CD8-positive, alpha-beta memory T cell (primary cell): ENCODE data around the gene FAM83C. TPM values are rescaled to one million over a fixed set of nuclear protein-coding genes. Genes with fewer than 3 reads are reported as not detected.
"Not testable (repeated sequence)": the region's sequence is repeated elsewhere in the genome, so short reads cannot be mapped to it uniquely, and the experiment has no call there.

Experiments
- CTCF ChIA-PET: fragments of 350-600 bp; sonication (Branson Sonifier 250); formaldehyde crosslinking; loops from one replicate; lab custom pipeline; 2021; ENCODE audit warnings: antibody characterized with exemption; lab: Charles Lee
- POLR2A ChIA-PET: fragments of 350-600 bp; sonication (Branson Sonifier 250); formaldehyde crosslinking; loops from one replicate; lab custom pipeline; 2021; ENCODE audit warnings: antibody characterized with exemption; lab: Charles Lee
- DNase-seq, 5 donors: peaks; one replicate each; pipeline versions ENCODE4 v3.0.0 to v3.0.0-alpha.2; 2020 to 2022; ENCODE audit warnings: mixed read lengths in 1 of 5
- H3K27ac ChIP-seq: one replicate; pipeline ENCODE4 v1.7.0; 2013; ENCODE audit warnings: low read depth, mild to moderate bottlenecking, low read length, moderate library complexity
- H3K27me3 ChIP-seq: 2 replicates; pipeline ENCODE4 v1.7.0; 2013; ENCODE audit warnings: low read length, mild to moderate bottlenecking; ENCODE audit not compliant: insufficient read depth, poor library complexity, severe bottlenecking
- H3K36me3 ChIP-seq: 2 replicates; pipeline ENCODE4 v1.7.0; 2013; ENCODE audit warnings: mild to moderate bottlenecking, low read length, moderate library complexity; ENCODE audit not compliant: insufficient read depth
- H3K4me1 ChIP-seq: 2 replicates; pipeline ENCODE4 v1.7.0; 2013; ENCODE audit warnings: mild to moderate bottlenecking, low read length, moderate library complexity; ENCODE audit not compliant: insufficient read depth
- H3K4me3 ChIP-seq: 2 replicates; pipeline ENCODE4 v1.7.0; 2013; ENCODE audit warnings: mild to moderate bottlenecking, low read length
- H3K9me3 ChIP-seq: 2 replicates; pipeline ENCODE4 v1.7.0; 2013; ENCODE audit warnings: mild to moderate bottlenecking, low read length
- H3K27ac Mint-ChIP-seq, 8 donors: one replicate each; pipeline ENCODE4 v1.8.0; 2020 to 2021; ENCODE audit warnings: mixed read lengths in 8 of 8, mild to moderate bottlenecking in 6 of 8, inconsistent platforms in 3 of 8, moderate library complexity in 3 of 8
- H3K27me3 Mint-ChIP-seq, 2 donors: one replicate each; pipeline ENCODE4 v1.8.0; 2020 to 2021; ENCODE audit warnings: mixed read lengths in 2 of 2, mild to moderate bottlenecking in 1 of 2, moderate library complexity in 1 of 2
- H3K36me3 Mint-ChIP-seq, 3 donors: one replicate each; pipeline ENCODE4 v1.8.0; 2020 to 2021; ENCODE audit warnings: mixed read lengths in 3 of 3, inconsistent platforms in 1 of 3, mild to moderate bottlenecking in 1 of 3
- H3K4me1 Mint-ChIP-seq, 3 donors: one replicate each; pipeline ENCODE4 v1.8.0; 2020 to 2021; ENCODE audit warnings: mixed read lengths in 3 of 3, inconsistent platforms in 1 of 3, mild to moderate bottlenecking in 1 of 3
- H3K4me3 Mint-ChIP-seq, 7 donors: one replicate each; pipeline ENCODE4 v1.8.0; 2020 to 2021; ENCODE audit warnings: mixed read lengths in 7 of 7, mild to moderate bottlenecking in 6 of 7, moderate library complexity in 4 of 7, inconsistent platforms in 2 of 7
- H3K9me3 Mint-ChIP-seq, 5 donors: one replicate each; pipeline ENCODE4 v1.8.0; 2020 to 2022; ENCODE audit warnings: mixed read lengths in 5 of 5, mild to moderate bottlenecking in 3 of 5, moderate library complexity in 2 of 5, inconsistent platforms in 1 of 5
- polyA plus RNA-seq: library from polyadenylated mRNA; unstranded; fragments of 300-500 nt; fragmentation: Illumina TruSeq; gene quantifications from one replicate; pipeline ENCODE4 v1.2.3, GENCODE V29; 2021
- total RNA-seq, 2 experiments: library from RNA; stranded (reverse); gene quantifications; one replicate each; pipeline ENCODE4 v1.2.3, GENCODE V29; 2021

FAM83C gene
- total and polyA plus RNA-seq, 3 experiments from 2014 or later, result not detected

DNA sequence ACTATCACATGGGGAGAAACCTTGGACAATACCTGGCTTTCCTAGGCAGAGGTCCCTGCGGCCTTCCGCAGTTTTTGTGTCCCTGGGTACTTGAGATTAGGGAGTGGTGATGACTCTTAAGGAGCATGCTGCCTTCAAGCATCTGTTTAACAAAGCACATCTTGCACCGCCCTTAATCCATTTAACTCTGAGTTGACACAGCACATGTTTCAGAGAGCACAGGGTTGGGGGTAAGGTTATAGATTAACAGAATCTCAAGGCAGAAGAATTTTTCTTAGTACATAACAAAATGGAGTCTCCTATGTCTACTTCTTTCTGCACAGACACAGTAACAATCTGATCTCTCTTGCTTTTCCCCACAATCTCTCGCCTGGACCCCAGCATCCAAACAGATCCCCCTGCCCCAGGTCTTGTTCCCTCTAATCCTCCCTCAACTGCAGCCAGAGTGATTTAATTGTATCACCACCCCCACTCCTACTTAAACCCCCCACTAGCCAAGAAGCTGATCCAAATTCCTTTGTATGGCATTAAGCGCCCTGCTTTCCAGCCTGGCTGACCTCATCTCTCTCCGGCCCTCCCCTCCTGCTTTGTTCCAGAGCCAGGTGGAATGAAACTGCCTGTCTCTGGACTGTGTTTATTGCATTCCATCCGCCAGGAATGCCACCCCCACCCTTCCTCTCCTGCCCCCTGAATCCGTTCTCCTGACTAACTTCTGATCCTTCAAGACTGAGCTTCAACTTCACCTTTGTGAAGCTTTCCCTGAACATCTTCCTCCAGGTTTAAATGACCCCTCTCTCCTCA, 29.3 kb downstream of the FAM83C start:
- peak overlapping the region in 4 of 8 donors; percentile 17 to 64 (median 48) for H3K27ac Mint-ChIP-seq
- CTCF ChIA-PET, POLR2A ChIA-PET: not testable (repeated sequence)

DNA sequence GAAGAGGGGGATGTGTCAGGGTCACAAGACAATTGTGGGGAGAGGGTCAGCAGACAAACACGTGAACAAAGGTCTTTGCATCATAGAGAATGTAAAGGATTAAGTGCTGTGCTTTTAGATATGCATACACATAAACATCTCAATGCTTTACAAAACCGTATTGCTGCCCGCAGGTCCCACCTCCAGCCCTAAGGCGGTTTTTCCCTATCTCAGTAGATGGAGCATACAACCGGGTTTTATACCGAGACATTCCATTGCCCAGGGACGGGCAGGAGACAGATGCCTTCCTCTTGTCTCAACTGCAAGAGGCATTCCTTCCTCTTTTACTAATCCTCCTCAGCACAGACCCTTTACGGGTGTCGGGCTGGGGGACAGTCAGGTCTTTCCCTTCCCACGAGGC, 29.9 kb downstream of the FAM83C start:
- H3K27me3 Mint-ChIP-seq, DNase-seq, H3K4me1 ChIP-seq, POLR2A ChIA-PET, H3K27me3 ChIP-seq, H3K9me3 Mint-ChIP-seq, H3K9me3 ChIP-seq, CTCF ChIA-PET, H3K27ac ChIP-seq, H3K4me3 Mint-ChIP-seq, H3K4me3 ChIP-seq, H3K36me3 ChIP-seq, H3K27ac Mint-ChIP-seq: not testable (repeated sequence)
- Mint-ChIP-seq H3K36me3 (peaks cover 4 to 46% (median 11%) of the 10 kb centered on the region in 3 donors), H3K4me1 (peaks cover 6 to 13% (median 13%) of the 10 kb centered on the region in 3 donors)

More for the DNA sequence above, 29.3 kb downstream of the FAM83C start:
- not testable (repeated sequence) for H3K9me3 Mint-ChIP-seq, H3K4me3 Mint-ChIP-seq, H3K4me1 ChIP-seq, H3K27me3 ChIP-seq, H3K27ac ChIP-seq, H3K4me3 ChIP-seq, DNase-seq, H3K27me3 Mint-ChIP-seq, H3K36me3 ChIP-seq, H3K9me3 ChIP-seq
- peaks cover 9 to 51% (median 16%) of the 10 kb centered on the region in 3 donors for H3K36me3 Mint-ChIP-seq
- H3K4me1 Mint-ChIP-seq, result peaks cover 9 to 16% (median 12%) of the 10 kb centered on the region in 3 donors

DNA sequence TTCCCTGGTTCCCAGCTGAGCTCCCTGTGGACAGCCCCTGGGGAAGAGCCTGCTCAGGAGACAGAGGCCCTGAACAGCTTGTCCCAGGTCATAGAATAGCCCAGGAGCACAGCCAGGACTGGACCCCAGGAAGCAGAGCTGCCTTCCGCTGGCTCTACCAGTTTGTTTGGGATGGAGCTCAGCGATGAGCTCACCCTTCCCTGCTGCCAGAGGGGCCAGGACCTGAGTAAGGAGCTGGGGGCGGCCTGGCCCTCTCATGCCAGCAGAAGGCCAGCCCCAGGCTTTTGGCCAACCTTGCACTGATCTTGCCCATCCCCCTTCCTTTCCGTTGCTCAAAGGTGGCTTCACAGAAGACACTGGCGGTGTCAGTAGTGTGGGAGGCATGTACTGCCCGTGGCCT, 31.8 kb downstream of the FAM83C start:
- Mint-ChIP-seq H3K27ac (no peak overlapping the region), H3K4me3 (no peak overlapping the region), H3K27me3 (no peaks in the 10 kb centered on the region), H3K4me1 (peaks cover 5 to 17% (median 6%) of the 10 kb centered on the region in 3 donors), H3K36me3 (peaks cover 7 to 39% (median 11%) of the 10 kb centered on the region in 3 donors), H3K9me3 (no peaks in the 10 kb centered on the region)
- H3K36me3 ChIP-seq, result no peaks in the 10 kb centered on the region
- no peak for DNase-seq
- H3K9me3 ChIP-seq, result no peaks in the 10 kb centered on the region
- H3K4me3 ChIP-seq, result no peak overlapping the region
- ChIA-PET CTCF (no interaction called here), POLR2A (no interaction called here)
- no peaks in the 10 kb centered on the region for H3K4me1 ChIP-seq
- no peak overlapping the region for H3K27ac ChIP-seq
- H3K27me3 ChIP-seq, result no peaks in the 10 kb centered on the region

DNA sequence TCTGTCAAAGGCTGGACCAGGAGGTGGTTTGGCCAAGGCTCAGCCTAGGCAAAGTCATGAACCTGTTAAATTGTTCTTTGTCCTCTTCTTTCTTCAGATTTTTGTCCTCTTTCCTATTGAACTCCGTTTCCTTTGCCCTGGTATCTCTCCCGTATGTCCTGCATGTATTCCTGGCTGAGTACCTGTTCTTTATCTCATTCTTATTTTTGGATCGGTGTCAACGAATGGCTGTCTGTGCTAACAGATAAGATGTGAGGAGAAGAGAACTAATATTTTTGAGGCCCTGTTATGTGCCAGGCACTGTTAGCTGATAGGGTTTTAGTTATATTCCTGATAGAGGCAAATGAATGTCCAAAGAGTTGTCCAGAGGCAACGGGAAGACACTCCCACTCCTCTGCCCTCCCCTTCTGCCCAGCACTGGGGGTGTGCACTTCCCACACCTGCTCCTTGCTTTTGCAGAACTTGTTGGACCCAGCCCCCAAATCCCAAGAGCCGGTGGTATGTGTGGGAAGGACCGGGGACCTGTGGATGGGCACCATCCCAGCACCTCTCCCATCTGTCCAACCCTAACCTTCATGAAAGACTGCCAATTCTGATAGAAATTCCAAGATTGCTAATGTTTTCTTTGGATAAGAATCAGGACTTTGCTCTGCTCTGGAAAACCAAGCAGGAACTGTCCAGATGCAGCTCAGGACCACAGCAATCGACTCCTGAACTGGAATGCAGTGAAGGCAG, 34.9 kb downstream of the FAM83C start:
- POLR2A ChIA-PET, result interaction anchor here (0.5 kb wide), 1 partner anchor 95 kb away, joined by 3 read pairs; no protein-coding TSS in a partner anchor
- H3K27ac ChIP-seq, result no peak overlapping the region
- CTCF ChIA-PET, result interaction anchor here (1.0 kb wide), 1 partner anchor 12 kb away, joined by 3 read pairs; no protein-coding TSS in a partner anchor
- H3K36me3 ChIP-seq, result no peaks in the 10 kb centered on the region
- H3K36me3 Mint-ChIP-seq, result peaks cover 7 to 31% (median 8%) of the 10 kb centered on the region in 3 donors
- H3K27me3 Mint-ChIP-seq, result peaks cover 0 to 1% of the 10 kb centered on the region in 2 donors
- no peaks in the 10 kb centered on the region for H3K9me3 ChIP-seq
- H3K4me3 Mint-ChIP-seq, result peak overlapping the region in 1 of 7 donors; percentile 19
- H3K4me1 Mint-ChIP-seq, result peaks cover 10 to 21% (median 10%) of the 10 kb centered on the region in 3 donors
- no peak overlapping the region for H3K4me3 ChIP-seq
- H3K9me3 Mint-ChIP-seq, result no peaks in the 10 kb centered on the region
- DNase-seq, result no peak
- H3K27ac Mint-ChIP-seq, result peak overlapping the region in 3 of 8 donors; percentile 46 to 81 (median 66)
- peaks cover 3% of the 10 kb centered on the region for H3K4me1 ChIP-seq
- no peaks in the 10 kb centered on the region for H3K27me3 ChIP-seq

DNA sequence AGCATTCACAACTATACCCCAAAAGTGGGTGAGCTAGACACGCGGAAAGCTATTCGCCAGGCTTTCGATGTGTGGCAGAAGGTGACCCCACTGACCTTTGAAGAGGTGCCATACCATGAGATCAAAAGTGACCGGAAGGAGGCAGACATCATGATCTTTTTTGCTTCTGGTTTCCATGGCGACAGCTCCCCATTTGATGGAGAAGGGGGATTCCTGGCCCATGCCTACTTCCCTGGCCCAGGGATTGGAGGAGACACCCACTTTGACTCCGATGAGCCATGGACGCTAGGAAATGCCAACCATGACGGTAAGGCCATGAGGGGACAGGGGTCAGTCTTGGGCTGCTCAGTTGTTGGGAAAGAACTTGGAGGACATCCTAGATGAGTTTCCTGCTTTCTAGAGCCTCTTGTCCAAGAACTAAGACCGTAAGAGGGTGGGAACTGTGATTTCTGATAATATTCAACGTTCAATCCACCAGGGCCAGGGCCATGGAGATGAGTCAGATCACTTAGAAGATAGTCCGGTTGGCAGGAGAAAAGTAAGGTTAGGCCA, 37.7 kb downstream of the FAM83C start:
- H3K27ac Mint-ChIP-seq, result peak overlapping the region; percentile 48 to 98 (median 82)
- H3K4me3 ChIP-seq, result no peak overlapping the region
- no peaks in the 10 kb centered on the region for H3K27me3 ChIP-seq
- H3K27me3 Mint-ChIP-seq, result peaks cover 0 to 2% of the 10 kb centered on the region in 2 donors
- ChIA-PET POLR2A (no interaction called here), CTCF (interaction anchor here (1.1 kb wide), 1 partner anchor 46 kb away, joined by 3 read pairs; no protein-coding TSS in a partner anchor)
- peaks cover 30 to 41% (median 32%) of the 10 kb centered on the region in 3 donors for H3K4me1 Mint-ChIP-seq
- DNase-seq, result no peak
- H3K4me1 ChIP-seq, result peaks cover 23% of the 10 kb centered on the region
- H3K36me3 Mint-ChIP-seq, result peaks cover 7 to 25% (median 8%) of the 10 kb centered on the region in 3 donors
- H3K36me3 ChIP-seq, result no peaks in the 10 kb centered on the region
- no peak overlapping the region for H3K27ac ChIP-seq
- no peaks in the 10 kb centered on the region for H3K9me3 ChIP-seq
- H3K9me3 Mint-ChIP-seq, result no peaks in the 10 kb centered on the region
- H3K4me3 Mint-ChIP-seq, result no peak overlapping the region

DNA sequence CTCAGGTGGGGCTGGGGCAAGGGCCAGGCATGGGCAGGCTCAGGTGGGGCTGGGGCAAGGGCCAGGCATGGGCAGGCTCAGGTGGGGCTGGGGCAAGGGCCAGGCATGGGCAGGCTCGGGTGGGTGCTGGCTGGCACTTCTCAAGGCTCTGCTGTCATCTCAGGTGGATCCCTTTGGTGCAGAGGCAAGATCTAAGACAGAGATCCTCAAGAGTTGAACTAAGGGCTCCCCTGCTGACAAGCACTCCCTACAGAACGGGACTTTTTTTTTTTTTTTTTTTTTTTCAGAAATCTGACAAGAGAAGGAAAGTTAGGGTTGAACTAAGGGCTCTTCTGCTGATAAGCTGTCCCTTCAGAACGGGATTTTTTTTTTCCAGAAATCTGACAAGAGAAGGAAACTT, 39.2 kb downstream of the FAM83C start:
- peaks cover 7 to 15% (median 8%) of the 10 kb centered on the region in 3 donors for H3K36me3 Mint-ChIP-seq
- ChIA-PET POLR2A (interaction anchor here (0.7 to 1.7 kb wide), 2 partner anchors 30 to 31 kb away, joined by 4 to 8 read pairs; no protein-coding TSS in a partner anchor), CTCF (interaction anchor here (0.9 to 1.1 kb wide), 2 partner anchors 17 to 50 kb away, joined by 3 read pairs; no protein-coding TSS in a partner anchor)
- H3K27ac Mint-ChIP-seq, result peak overlapping the region; percentile 81 to 98 (median 94)
- no peaks in the 10 kb centered on the region for H3K36me3 ChIP-seq
- peak overlapping the region; percentile 80 for H3K27ac ChIP-seq
- peaks cover 30 to 33% (median 32%) of the 10 kb centered on the region in 3 donors for H3K4me1 Mint-ChIP-seq
- H3K9me3 Mint-ChIP-seq, result no peaks in the 10 kb centered on the region
- no peak for DNase-seq
- H3K4me3 ChIP-seq, result no peak overlapping the region
- peaks cover 0 to 2% of the 10 kb centered on the region in 2 donors for H3K27me3 Mint-ChIP-seq
- H3K4me3 Mint-ChIP-seq, result peak overlapping the region in 1 of 7 donors; percentile 32
- H3K9me3 ChIP-seq, result no peaks in the 10 kb centered on the region
- peaks cover 23% of the 10 kb centered on the region for H3K4me1 ChIP-seq
- H3K27me3 ChIP-seq, result no peaks in the 10 kb centered on the region

DNA sequence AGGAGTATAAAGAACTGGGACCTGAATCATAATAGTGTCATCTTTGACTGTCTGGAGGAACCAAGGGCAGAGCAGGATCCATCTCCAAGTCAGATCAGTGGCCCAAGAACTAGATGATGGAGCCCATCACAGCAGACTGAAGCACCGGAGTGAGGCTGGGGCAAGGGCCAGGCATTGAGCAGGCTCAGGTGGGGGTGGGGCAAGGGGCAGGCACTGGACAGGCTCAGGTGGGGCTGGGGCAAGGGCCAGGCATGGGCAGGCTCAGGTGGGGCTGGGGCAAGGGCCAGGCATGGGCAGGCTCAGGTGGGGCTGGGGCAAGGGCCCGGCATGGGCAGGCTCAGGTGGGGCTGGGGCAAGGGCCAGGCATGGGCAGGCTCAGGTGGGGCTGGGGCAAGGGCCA, 39.6 kb downstream of the FAM83C start:
- peak overlapping the region; percentile 96 to 100 (median 100) for H3K27ac Mint-ChIP-seq
- DNase-seq, H3K27me3 ChIP-seq, H3K9me3 Mint-ChIP-seq, H3K36me3 ChIP-seq, H3K27me3 Mint-ChIP-seq, H3K4me3 ChIP-seq, H3K9me3 ChIP-seq: not testable (repeated sequence)
- H3K36me3 Mint-ChIP-seq, result peaks cover 7 to 18% (median 8%) of the 10 kb centered on the region in 3 donors
- H3K27ac ChIP-seq, result peak overlapping the region; percentile 80
- ChIA-PET POLR2A (interaction anchor here (1.0 to 1.9 kb wide), 5 partner anchors 14 to 701 kb away, joined by 3 to 8 read pairs (median 4); partner anchors contain the start of genes MMP24OS and SCAND1), CTCF (interaction anchor here (0.9 to 1.1 kb wide), 2 partner anchors 17 to 48 kb away, joined by 3 read pairs; no protein-coding TSS in a partner anchor)
- peak overlapping the region; percentile 17 to 87 (median 79) for H3K4me3 Mint-ChIP-seq
- H3K4me1 ChIP-seq, result peaks cover 23% of the 10 kb centered on the region
- H3K4me1 Mint-ChIP-seq, result peaks cover 32 to 33% (median 33%) of the 10 kb centered on the region in 3 donors
